GM19239 (cell line): Measurements from ENCODE around the gene GPC5.
"Not testable (repeated sequence)": the region's sequence is repeated elsewhere in the genome, so short reads cannot be mapped to it uniquely, and the experiment has no call there.

Experiments
- DNase-seq: peaks from one replicate; pipeline ENCODE4 v3.0.0; 2011; ENCODE audit warnings: low spot score; ENCODE audit not compliant: insufficient read length
- FAIRE-seq: peaks from 2 replicates; lab custom pipeline; 2011; peaks lifted over from hg19 to GRCh38; lab: Jason Lieb, UNC

The GPC5 gene

GRCh38 chr13:92807966-92808365, 1409.5 kb downstream of the GPC5 start:
- no peak for FAIRE-seq

GRCh38 chr13:92821324-92821723, 1422.9 kb downstream of the GPC5 start:
- FAIRE-seq (no peak), DNase-seq (no peak)

More at GRCh38 chr13:92807966-92808365, 1409.5 kb downstream of the GPC5 start:
- DNase-seq, result no peak

GRCh38 chr13:92823059-92823458, 1424.6 kb downstream of the GPC5 start:
- DNase-seq (no peak), FAIRE-seq (no peak)

GRCh38 chr13:92825938-92826596, 1427.6 kb downstream of the GPC5 start:
- DNase-seq (no peak), FAIRE-seq (no peak)

- DNase-seq, result no peak
- no peak for FAIRE-seq
Observed at GRCh38 chr13:92827503-92827902, 1429.1 kb downstream of the GPC5 start.

- no peak for FAIRE-seq
- no peak for DNase-seq
Observed at GRCh38 chr13:92829930-92830329, 1431.5 kb downstream of the GPC5 start.

- DNase-seq, result no peak
- FAIRE-seq, result no peak
Observed at GRCh38 chr13:92830821-92831220, 1432.4 kb downstream of the GPC5 start.

- FAIRE-seq (no peak), DNase-seq (no peak)
Observed at GRCh38 chr13:92833071-92833470, 1434.7 kb downstream of the GPC5 start.

- no peak for DNase-seq
- FAIRE-seq, result no peak
Observed at GRCh38 chr13:92836171-92836570, 1437.8 kb downstream of the GPC5 start.

GRCh38 chr13:92838786-92839185, 1440.4 kb downstream of the GPC5 start:
- FAIRE-seq (no peak), DNase-seq (no peak)

GRCh38 chr13:92842145-92842544, 1443.7 kb downstream of the GPC5 start:
- DNase-seq, result no peak
- FAIRE-seq, result no peak

GRCh38 chr13:92843549-92843948, 1445.1 kb downstream of the GPC5 start:
- FAIRE-seq, result no peak
- no peak for DNase-seq

- no peak for DNase-seq
- FAIRE-seq, result no peak
Observed at GRCh38 chr13:92849381-92849780, 1451.0 kb downstream of the GPC5 start.

- FAIRE-seq, result no peak
- no peak for DNase-seq
Observed at GRCh38 chr13:92864584-92865284, 1466.3 kb downstream of the GPC5 start.

GRCh38 chr13:92873029-92873428, 1474.6 kb downstream of the GPC5 start:
- DNase-seq (no peak), FAIRE-seq (no peak)

- FAIRE-seq, result no peak
Observed at GRCh38 chr13:92886535-92887077, 1488.2 kb downstream of the GPC5 start.

GRCh38 chr13:92894447-92894846, 1496.0 kb downstream of the GPC5 start:
- DNase-seq, result no peak
- FAIRE-seq, result no peak

More at GRCh38 chr13:92886535-92887077, 1488.2 kb downstream of the GPC5 start:
- no peak for DNase-seq

- DNase-seq (no peak), FAIRE-seq (no peak)
Observed at GRCh38 chr13:92896842-92897241, 1498.4 kb downstream of the GPC5 start.

GRCh38 chr13:92898946-92899345, 1500.5 kb downstream of the GPC5 start:
- not testable (repeated sequence) for DNase-seq, FAIRE-seq

GRCh38 chr13:92900446-92900845, 1502.0 kb downstream of the GPC5 start:
- no peak for DNase-seq
- FAIRE-seq, result no peak

GRCh38 chr13:92901739-92902138, 1503.3 kb downstream of the GPC5 start:
- DNase-seq (no peak), FAIRE-seq (no peak)
